Measurements from ENCODE around the gene LRRC18. TPM values are rescaled to one million over a fixed set of nuclear protein-coding genes. Genes with fewer than 3 reads are reported as not detected.

LRRC18 gene
- total RNA-seq = not detected
- not detected for polyA plus RNA-seq
- long read RNA-seq, donor 1 = 0 reads
- long read RNA-seq, donor 2 = 0 reads
- long read RNA-seq, donor 3 = 0 reads
- long read RNA-seq, donor 4 = 0 reads
- long read RNA-seq, donor 5 = 0 reads
- long read RNA-seq, donor 6 = 0 reads
- long read RNA-seq, donor 7 = 0 reads
- long read RNA-seq, donor 8 = 0 reads
- long read RNA-seq, donor 9 = 0 reads
- long read RNA-seq, donor 10 = 0 reads

GRCh38 chr10:48939790-48940325 is at the start of gene LRRC18:
Gene LRRC18 (minus strand): TSS chr10:48939840. CDS start chr10:48914155, 25,685 bp downstream.
- Histone ChIP-seq H3K27ac (no peak within 1 kb of the TSS), H3K9me3 (replicated peaks in 1 of 3) (no peaks in the 10 kb centered on the region), H3K4me1 (replicated peaks in 1 of 2) (no peaks in the 10 kb centered on the region), H3K4me3 (no peak within 1 kb of the TSS), H3K27me3 (no peaks in the 10 kb centered on the region), H3K36me3 (replicated peaks in 1 of 2) (no peaks in the 10 kb centered on the region)
- 80 to 100% (median 94%) methylated on average over 2 of the region's 2 CpGs for WGBS, 4 donors
- peak in 1 of 7 donors; percentile 21 for DNase-seq
- intact Hi-C loops (cut with DNase I) = no loop called here
- TF ChIP-seq CTCF (IDR thresholded peaks at IDR 0.05) = no peak
- TF ChIP-seq POLR2A (IDR thresholded peaks at IDR 0.05) = no peak

GRCh38 chr10:48985621-48986158 is 46.0 kb upstream of the LRRC18 start:
- TF ChIP-seq CTCF (IDR thresholded peaks at IDR 0.05) (no peak), POLR2A (IDR thresholded peaks at IDR 0.05) (no peak)
- intact Hi-C loops (cut with DNase I) = no loop called here
- DNase-seq = no peak
- H3K27ac ChIP-seq = no peak overlapping the region
- H3K4me1 ChIP-seq (replicated peaks in 1 of 2) = peaks cover 0 to 9% of the 10 kb centered on the region in 2 donors
- 94 to 97% (median 95%) methylated on average over 2 to 7 of the region's 7 CpGs for WGBS, 4 donors
- no peaks in the 10 kb centered on the region for H3K36me3 ChIP-seq (replicated peaks in 1 of 2)
- no peaks in the 10 kb centered on the region for H3K27me3 ChIP-seq
- H3K4me3 ChIP-seq = no peak overlapping the region
- no peaks in the 10 kb centered on the region for H3K9me3 ChIP-seq (replicated peaks in 1 of 3)

DNA sequence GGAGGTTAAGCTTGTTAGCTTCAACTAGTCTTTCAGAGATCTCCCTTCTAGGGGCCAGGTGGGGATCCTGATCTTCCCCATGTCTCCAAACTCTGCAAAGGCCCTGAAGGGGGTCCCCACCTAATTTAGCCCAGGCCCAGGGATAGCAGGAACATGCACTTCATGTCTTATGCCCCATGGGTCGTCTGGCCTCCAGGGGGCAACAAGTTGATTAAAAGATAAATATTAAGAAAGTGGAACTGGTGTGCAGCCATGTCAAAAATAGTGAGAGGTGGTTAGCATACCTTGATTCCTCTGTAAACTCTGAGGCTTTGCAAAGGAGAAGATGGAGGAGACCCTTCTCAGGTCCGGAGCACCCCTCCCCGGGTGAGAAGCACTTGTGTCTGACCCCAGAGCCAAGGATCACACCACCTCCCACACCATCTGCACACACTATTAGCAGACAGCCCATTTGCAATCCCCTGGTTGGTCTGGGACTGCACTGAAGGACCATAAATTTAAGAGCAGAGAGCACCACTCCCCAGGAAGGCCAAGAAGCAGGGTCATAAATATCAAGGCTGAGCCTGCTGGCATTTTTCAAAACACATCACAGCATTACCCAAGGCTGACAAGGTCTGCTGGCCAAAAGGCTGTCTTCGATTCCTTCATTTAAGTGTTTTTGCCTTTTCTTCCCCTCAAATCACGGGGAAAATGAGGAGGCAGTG is 44.2 kb upstream of the LRRC18 start:
- DNase-seq = peak in 1 of 7 donors; percentile 16
- Histone ChIP-seq H3K36me3 (replicated peaks in 1 of 2) (no peaks in the 10 kb centered on the region), H3K27ac (no peak overlapping the region), H3K9me3 (replicated peaks in 1 of 3) (no peaks in the 10 kb centered on the region), H3K27me3 (no peaks in the 10 kb centered on the region), H3K4me1 (replicated peaks in 1 of 2) (peaks cover 0 to 9% of the 10 kb centered on the region in 2 donors), H3K4me3 (no peak overlapping the region)
- intact Hi-C loops (cut with DNase I) = loop anchor here in 1 of 2 donors (5.0 kb wide), 1 partner anchor 179 kb away; no protein-coding TSS in a partner anchor
- TF ChIP-seq POLR2A (IDR thresholded peaks at IDR 0.05) = no peak
- TF ChIP-seq CTCF (IDR thresholded peaks at IDR 0.05) = no peak
- 49 to 64% (median 58%) methylated on average over 5 of the region's 5 CpGs for WGBS, 4 donors

DNA sequence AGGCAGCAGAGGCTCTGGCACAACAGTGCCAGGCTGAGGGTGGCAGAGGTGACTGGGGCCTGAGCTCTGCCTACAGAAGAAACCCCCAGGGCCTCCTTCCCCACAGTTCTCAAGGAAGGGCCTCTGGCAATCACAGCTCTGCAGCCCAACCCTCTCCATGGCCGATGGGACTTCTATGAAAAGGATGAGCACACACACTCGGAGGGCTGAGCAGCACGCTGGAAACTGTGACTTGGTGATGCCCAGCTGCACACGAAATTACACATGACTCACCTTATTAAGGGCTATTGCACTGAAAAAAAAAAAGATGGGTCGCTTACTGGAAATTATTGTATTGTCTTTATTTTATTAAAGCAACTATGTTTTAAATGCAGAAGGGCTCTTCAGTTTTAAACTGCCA is 42.9 kb upstream of the LRRC18 start:
- TF ChIP-seq CTCF (IDR thresholded peaks at IDR 0.05) (no peak), POLR2A (IDR thresholded peaks at IDR 0.05) (no peak)
- Histone ChIP-seq H3K27me3 (no peaks in the 10 kb centered on the region), H3K9me3 (replicated peaks in 1 of 3) (no peaks in the 10 kb centered on the region), H3K4me1 (replicated peaks in 1 of 2) (peaks cover 0 to 9% of the 10 kb centered on the region in 2 donors), H3K36me3 (replicated peaks in 1 of 2) (no peaks in the 10 kb centered on the region), H3K27ac (no peak overlapping the region), H3K4me3 (no peak overlapping the region)
- WGBS, 4 donors = 84 to 94% (median 89%) methylated on average over 5 of the region's 5 CpGs
- intact Hi-C loops (cut with DNase I) = loop anchor here in 1 of 2 donors (5.0 kb wide), 1 partner anchor 180 kb away; no protein-coding TSS in a partner anchor
- peak in 1 of 7 donors; percentile 59 for DNase-seq

All from adrenal gland (tissue), 19 donors.